ENCODE data around the gene SPOCK1. TPM values are rescaled to one million over a fixed set of nuclear protein-coding genes. Genes with fewer than 3 reads are reported as not detected.

Gene SPOCK1
- total RNA-seq, 2 experiments from 2014 or later, result not detected

GRCh38 chr5:137448868-137449267 lies 50.3 kb downstream of the SPOCK1 start:
- no peak for ATAC-seq (ENCODE audit: low read depth)
- POLR2A ChIA-PET, result no interaction called here

DNA sequence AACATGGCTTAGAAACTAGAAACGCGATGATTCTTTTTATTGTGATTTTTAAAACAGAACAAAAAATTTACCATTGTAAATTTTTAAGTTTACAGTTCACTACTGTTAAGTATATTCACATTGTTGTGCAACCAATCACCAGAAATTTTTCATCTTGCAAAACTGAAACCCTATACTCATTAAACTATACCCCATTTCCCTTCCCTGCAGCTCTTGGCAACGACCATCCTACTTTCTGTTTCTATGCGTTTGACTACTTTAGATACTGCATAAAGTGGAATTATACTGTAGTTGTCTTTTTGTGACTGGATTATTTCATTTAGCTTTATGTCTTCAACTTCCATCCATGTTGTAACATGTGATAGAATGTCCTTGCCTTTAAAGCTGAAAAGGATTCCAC lies 52.5 kb downstream of the SPOCK1 start:
- DNase-seq (no peak), ATAC-seq (ENCODE audit: low read depth) (no peak)
- Mint-ChIP-seq H3K4me3 (no peak overlapping the region), H3K36me3 (no peaks in the 10 kb centered on the region), H3K27ac (no peak overlapping the region), H3K9me3 (no peaks in the 10 kb centered on the region), H3K27me3 (no peaks in the 10 kb centered on the region), H3K4me1 (no peaks in the 10 kb centered on the region)
- POLR2A ChIA-PET, result no interaction called here

More at GRCh38 chr5:137448868-137449267, 50.3 kb downstream of the SPOCK1 start:
- no peaks in the 10 kb centered on the region for H3K27me3 Mint-ChIP-seq
- H3K9me3 Mint-ChIP-seq, result no peaks in the 10 kb centered on the region
- H3K36me3 Mint-ChIP-seq, result no peaks in the 10 kb centered on the region
- H3K4me3 Mint-ChIP-seq, result no peak overlapping the region
- H3K27ac Mint-ChIP-seq, result no peak overlapping the region
- no peaks in the 10 kb centered on the region for H3K4me1 Mint-ChIP-seq
- DNase-seq, result no peak

- no peaks in the 10 kb centered on the region for H3K4me1 Mint-ChIP-seq
- H3K27ac Mint-ChIP-seq, result no peak overlapping the region
- H3K36me3 Mint-ChIP-seq, result no peaks in the 10 kb centered on the region
- no peak for DNase-seq
- POLR2A ChIA-PET, result no interaction called here
- no peaks in the 10 kb centered on the region for H3K9me3 Mint-ChIP-seq
- no peak overlapping the region for H3K4me3 Mint-ChIP-seq
- no peak for ATAC-seq (ENCODE audit: low read depth)
- H3K27me3 Mint-ChIP-seq, result no peaks in the 10 kb centered on the region
Measured at GRCh38 chr5:137446151-137446550, 53.0 kb downstream of the SPOCK1 start.

DNA sequence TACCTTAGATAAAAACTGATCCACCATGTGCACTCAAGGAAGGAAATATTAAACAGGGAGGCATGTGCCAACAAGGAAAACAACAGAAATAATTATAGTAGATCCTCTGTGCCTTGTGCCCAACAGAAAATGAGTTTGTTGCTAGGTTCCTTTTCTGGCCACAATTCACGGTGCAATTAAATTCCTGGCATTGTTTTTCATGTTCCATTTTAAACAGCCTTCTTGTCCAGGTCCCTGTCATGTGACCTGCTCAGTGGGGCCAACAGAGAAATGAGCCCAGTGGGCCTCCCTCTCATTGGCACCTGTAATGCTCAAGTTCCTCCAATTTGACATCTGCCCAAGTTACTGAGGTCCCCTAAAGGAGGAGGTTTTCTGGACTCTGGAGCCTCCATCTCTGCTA lies 56.5 kb downstream of the SPOCK1 start:
- H3K27me3 Mint-ChIP-seq, result peaks cover 3% of the 10 kb centered on the region
- POLR2A ChIA-PET, result no interaction called here
- H3K36me3 Mint-ChIP-seq, result no peaks in the 10 kb centered on the region
- no peaks in the 10 kb centered on the region for H3K9me3 Mint-ChIP-seq
- DNase-seq (no peak), ATAC-seq (ENCODE audit: low read depth) (no peak)
- H3K4me3 Mint-ChIP-seq, result no peak overlapping the region
- H3K4me1 Mint-ChIP-seq, result no peaks in the 10 kb centered on the region
- no peak overlapping the region for H3K27ac Mint-ChIP-seq

GRCh38 chr5:137441476-137441875 lies 57.6 kb downstream of the SPOCK1 start:
- DNase-seq, result no peak
- Mint-ChIP-seq H3K36me3 (no peaks in the 10 kb centered on the region), H3K4me1 (no peaks in the 10 kb centered on the region), H3K27me3 (peaks cover 3% of the 10 kb centered on the region), H3K9me3 (no peaks in the 10 kb centered on the region), H3K4me3 (no peak overlapping the region), H3K27ac (no peak overlapping the region)
- POLR2A ChIA-PET, result no interaction called here
- ATAC-seq (ENCODE audit: low read depth), result no peak

GRCh38 chr5:137440795-137441194 lies 58.3 kb downstream of the SPOCK1 start:
- POLR2A ChIA-PET, result no interaction called here
- DNase-seq (no peak), ATAC-seq (ENCODE audit: low read depth) (no peak)
- no peak overlapping the region for H3K27ac Mint-ChIP-seq
- no peaks in the 10 kb centered on the region for H3K9me3 Mint-ChIP-seq
- H3K36me3 Mint-ChIP-seq, result no peaks in the 10 kb centered on the region
- no peaks in the 10 kb centered on the region for H3K4me1 Mint-ChIP-seq
- peaks cover 3% of the 10 kb centered on the region for H3K27me3 Mint-ChIP-seq
- no peak overlapping the region for H3K4me3 Mint-ChIP-seq

- POLR2A ChIA-PET, result no interaction called here
- no peak overlapping the region for H3K27ac Mint-ChIP-seq
- peaks cover 5% of the 10 kb centered on the region for H3K27me3 Mint-ChIP-seq
- no peaks in the 10 kb centered on the region for H3K36me3 Mint-ChIP-seq
- H3K4me3 Mint-ChIP-seq, result no peak overlapping the region
- H3K4me1 Mint-ChIP-seq, result no peaks in the 10 kb centered on the region
- DNase-seq (no peak), ATAC-seq (ENCODE audit: low read depth) (no peak)
- H3K9me3 Mint-ChIP-seq, result no peaks in the 10 kb centered on the region
Measured at GRCh38 chr5:137439645-137440044, 59.5 kb downstream of the SPOCK1 start.

GRCh38 chr5:137438932-137439331 lies 60.2 kb downstream of the SPOCK1 start:
- Mint-ChIP-seq H3K9me3 (no peaks in the 10 kb centered on the region), H3K4me1 (no peaks in the 10 kb centered on the region), H3K4me3 (no peak overlapping the region), H3K27me3 (peaks cover 5% of the 10 kb centered on the region), H3K27ac (no peak overlapping the region), H3K36me3 (no peaks in the 10 kb centered on the region)
- no peak for DNase-seq
- POLR2A ChIA-PET, result no interaction called here
- ATAC-seq (ENCODE audit: low read depth), result no peak

DNA sequence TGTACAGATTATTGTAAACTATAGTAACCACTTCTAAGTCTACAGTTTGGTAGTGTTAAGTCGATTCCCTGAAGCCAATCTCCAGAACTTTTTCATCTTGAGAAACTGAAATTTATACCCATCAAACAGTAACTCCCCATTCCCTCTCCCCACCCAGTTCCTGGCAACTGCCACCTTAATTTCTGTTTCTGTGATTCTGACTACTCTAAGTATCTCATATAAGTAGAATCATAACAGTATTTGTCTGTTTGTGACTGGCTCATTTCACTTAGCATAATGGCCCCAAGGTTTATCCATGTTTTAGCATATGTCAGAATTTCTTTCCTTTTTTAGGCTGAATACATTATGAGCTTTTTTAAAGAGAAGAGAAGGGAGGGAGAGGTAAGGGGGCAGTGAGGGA lies 61.4 kb downstream of the SPOCK1 start:
- Mint-ChIP-seq H3K27me3 (peaks cover 5% of the 10 kb centered on the region), H3K36me3 (no peaks in the 10 kb centered on the region), H3K4me3 (no peak overlapping the region), H3K4me1 (no peaks in the 10 kb centered on the region), H3K27ac (no peak overlapping the region), H3K9me3 (no peaks in the 10 kb centered on the region)
- ATAC-seq (ENCODE audit: low read depth) (no peak), DNase-seq (no peak)
- POLR2A ChIA-PET, result no interaction called here

- Mint-ChIP-seq H3K36me3 (no peaks in the 10 kb centered on the region), H3K27me3 (peaks cover 4% of the 10 kb centered on the region), H3K4me1 (no peaks in the 10 kb centered on the region), H3K9me3 (no peaks in the 10 kb centered on the region), H3K27ac (no peak overlapping the region), H3K4me3 (no peak overlapping the region)
- POLR2A ChIA-PET, result no interaction called here
- DNase-seq (no peak), ATAC-seq (ENCODE audit: low read depth) (no peak)
Measured at GRCh38 chr5:137433539-137433938, 65.6 kb downstream of the SPOCK1 start.

DNA sequence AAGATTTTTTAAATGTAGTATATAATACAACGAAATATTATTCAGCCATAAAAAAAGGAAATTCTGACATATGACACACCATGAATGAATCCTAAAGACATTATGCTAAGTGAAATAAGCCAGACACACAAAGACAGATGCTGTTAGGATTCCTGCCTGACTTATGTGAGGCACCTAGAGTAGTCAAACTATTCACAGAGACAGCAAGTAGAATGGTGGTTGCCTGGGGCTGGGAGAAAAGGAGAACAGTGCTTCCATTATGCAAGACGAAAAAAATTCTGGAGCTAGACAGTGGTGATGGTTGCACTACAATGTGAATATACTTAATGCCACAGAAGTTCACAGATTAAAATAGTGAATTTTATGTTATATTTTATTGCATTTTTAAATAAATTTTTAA lies 66.8 kb downstream of the SPOCK1 start:
- no peak overlapping the region for H3K27ac Mint-ChIP-seq
- no peak overlapping the region for H3K4me3 Mint-ChIP-seq
- DNase-seq, result no peak
- POLR2A ChIA-PET, result no interaction called here
- no peaks in the 10 kb centered on the region for H3K4me1 Mint-ChIP-seq
- no peaks in the 10 kb centered on the region for H3K9me3 Mint-ChIP-seq
- ATAC-seq (ENCODE audit: low read depth), result no peak
- H3K27me3 Mint-ChIP-seq, result peaks cover 4% of the 10 kb centered on the region
- no peaks in the 10 kb centered on the region for H3K36me3 Mint-ChIP-seq

DNA sequence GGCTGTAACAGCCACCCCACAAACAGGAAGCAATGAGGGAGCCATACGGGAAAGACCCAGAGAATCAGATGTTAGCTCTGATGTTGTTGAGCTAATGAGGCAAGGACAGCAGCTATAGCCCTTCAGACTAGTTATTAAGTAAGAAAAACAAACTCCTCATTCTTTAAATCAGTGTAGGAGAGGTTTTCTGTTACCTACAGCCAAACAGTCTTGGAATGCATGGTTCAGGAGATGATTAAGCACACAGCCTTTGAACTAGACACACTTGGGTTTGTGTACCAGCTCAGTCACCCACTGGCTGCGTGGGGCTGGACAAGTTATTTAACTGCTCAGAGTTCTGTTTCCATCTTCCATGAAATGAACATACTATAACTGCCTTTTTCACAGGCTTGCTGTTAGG lies 68.1 kb downstream of the SPOCK1 start:
- POLR2A ChIA-PET, result no interaction called here
- H3K27me3 Mint-ChIP-seq, result peaks cover 4% of the 10 kb centered on the region
- no peak overlapping the region for H3K4me3 Mint-ChIP-seq
- DNase-seq, result no peak
- ATAC-seq (ENCODE audit: low read depth), result no peak
- no peaks in the 10 kb centered on the region for H3K9me3 Mint-ChIP-seq
- no peaks in the 10 kb centered on the region for H3K36me3 Mint-ChIP-seq
- H3K4me1 Mint-ChIP-seq, result no peaks in the 10 kb centered on the region
- no peak overlapping the region for H3K27ac Mint-ChIP-seq

DNA sequence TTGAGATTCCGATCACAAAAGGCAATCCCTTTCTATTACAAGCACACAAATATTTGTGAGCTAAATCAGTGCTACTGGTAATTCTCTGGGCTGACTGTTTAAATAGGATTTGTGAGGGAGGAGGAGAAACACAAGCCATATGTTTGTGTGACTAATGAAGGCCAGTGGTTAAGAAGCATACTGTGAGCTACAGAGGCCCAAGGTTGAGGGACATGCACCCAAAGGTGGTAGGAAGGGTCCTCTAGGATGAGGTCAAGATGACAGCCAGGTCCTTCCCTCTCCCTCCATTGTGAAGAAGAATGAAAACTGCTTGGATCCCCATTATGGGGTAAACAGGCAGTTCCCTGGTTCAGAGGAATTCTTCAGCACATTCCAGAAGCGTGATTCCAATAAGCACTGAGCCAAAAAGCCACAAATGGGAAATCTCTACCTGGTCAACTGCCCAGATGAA lies 83.9 kb downstream of the SPOCK1 start:
- Mint-ChIP-seq H3K27ac (no peak overlapping the region), H3K4me1 (no peaks in the 10 kb centered on the region), H3K27me3 (peaks cover 4% of the 10 kb centered on the region), H3K9me3 (peaks cover 3% of the 10 kb centered on the region), H3K36me3 (no peaks in the 10 kb centered on the region), H3K4me3 (no peak overlapping the region)
- ATAC-seq (ENCODE audit: low read depth) (no peak), DNase-seq (no peak)
- POLR2A ChIA-PET, result no interaction called here

DNA sequence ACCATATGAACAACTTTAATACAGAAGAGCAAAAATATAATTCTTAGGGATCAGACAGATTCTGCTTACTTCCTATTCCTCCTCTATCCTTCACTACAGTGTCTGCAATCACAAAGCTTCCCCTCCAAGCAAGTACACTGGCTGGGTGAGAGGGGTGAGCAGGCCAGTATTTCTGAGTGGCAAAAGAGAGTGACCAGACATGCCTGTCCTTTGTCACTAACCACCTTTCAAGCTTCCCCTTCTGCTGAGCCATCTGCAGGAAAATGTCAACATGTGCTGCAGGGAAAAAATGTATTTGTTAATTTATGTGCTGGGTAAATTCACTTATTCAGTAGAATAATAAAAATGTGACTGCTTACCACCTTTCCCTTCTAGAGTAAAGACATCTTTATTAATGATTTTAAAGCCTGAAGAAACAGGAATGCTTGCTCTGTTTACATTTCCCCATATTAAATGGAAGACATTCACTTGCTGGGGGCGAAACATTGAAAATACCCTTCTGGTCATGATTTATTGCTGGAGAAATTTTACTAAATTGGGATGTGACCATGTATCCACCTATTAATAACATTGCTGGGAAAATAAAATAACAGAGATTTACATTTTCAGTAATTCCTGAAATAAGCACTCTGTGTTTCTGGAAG lies 84.9 kb downstream of the SPOCK1 start:
- Mint-ChIP-seq H3K9me3 (peaks cover 3% of the 10 kb centered on the region), H3K36me3 (no peaks in the 10 kb centered on the region), H3K4me1 (no peaks in the 10 kb centered on the region), H3K4me3 (no peak overlapping the region), H3K27ac (no peak overlapping the region), H3K27me3 (peaks cover 4% of the 10 kb centered on the region)
- no peak for DNase-seq
- POLR2A ChIA-PET, result no interaction called here
- ATAC-seq (ENCODE audit: low read depth), result no peak

- POLR2A ChIA-PET, result no interaction called here
- Mint-ChIP-seq H3K9me3 (peaks cover 3% of the 10 kb centered on the region), H3K4me3 (no peak overlapping the region), H3K27me3 (peaks cover 4% of the 10 kb centered on the region), H3K4me1 (no peaks in the 10 kb centered on the region), H3K36me3 (no peaks in the 10 kb centered on the region), H3K27ac (no peak overlapping the region)
- no peak for DNase-seq
- no peak for ATAC-seq (ENCODE audit: low read depth)
Measured at GRCh38 chr5:137412136-137412535, 87.0 kb downstream of the SPOCK1 start.
